Inferior parietal cortex (tissue), 1 donor: Measurements from ENCODE around the gene CLTB.

Source experiments
- DNase-seq: peaks from one replicate; pipeline ENCODE4 v3.0.0-alpha.2; 2016; ENCODE audit errors: extremely low spot score

CLTB gene

DNA sequence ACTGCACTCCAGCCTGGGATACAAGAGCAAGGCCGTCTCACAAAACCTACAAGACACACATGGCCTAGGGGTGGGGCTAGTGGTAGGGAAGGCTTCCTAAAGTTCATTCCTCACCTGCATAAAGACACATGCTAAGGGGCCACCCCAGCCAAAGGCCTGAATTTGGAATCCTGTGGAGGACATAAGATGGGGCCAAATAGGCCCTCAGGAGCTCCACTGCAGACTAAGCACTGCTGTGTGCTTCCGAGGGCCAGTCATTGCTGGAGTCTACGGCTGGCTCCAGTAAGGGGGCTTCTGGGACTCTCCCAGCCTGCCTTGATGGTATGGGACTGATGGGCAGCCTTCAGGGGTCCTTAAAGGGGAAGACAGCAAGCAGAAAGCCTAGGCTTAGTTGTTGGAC lies 33.6 kb downstream of the CLTB start:
- no peak for DNase-seq

GRCh38 chr5:176381979-176382378 lies 34.4 kb downstream of the CLTB start:
- DNase-seq, result no peak

DNA sequence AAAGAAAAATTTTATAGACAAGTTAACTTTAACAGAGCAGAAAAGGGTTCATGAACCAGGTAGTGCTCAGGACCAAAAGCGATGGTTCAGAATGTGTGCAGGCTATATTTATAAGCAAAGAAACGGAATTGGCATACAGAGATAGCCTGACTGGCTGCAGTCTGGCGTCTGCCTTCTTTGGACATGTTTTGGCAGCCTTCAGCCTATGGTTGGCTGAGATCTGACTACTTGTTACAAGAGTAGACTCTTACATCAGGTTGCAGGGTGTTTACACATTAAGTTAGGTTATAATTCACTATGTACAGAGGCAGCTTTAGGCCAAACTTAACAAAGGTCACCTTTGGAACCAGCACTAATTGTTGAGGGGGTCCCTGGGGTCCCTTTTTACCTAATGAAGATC lies 34.9 kb downstream of the CLTB start:
- no peak for DNase-seq

DNA sequence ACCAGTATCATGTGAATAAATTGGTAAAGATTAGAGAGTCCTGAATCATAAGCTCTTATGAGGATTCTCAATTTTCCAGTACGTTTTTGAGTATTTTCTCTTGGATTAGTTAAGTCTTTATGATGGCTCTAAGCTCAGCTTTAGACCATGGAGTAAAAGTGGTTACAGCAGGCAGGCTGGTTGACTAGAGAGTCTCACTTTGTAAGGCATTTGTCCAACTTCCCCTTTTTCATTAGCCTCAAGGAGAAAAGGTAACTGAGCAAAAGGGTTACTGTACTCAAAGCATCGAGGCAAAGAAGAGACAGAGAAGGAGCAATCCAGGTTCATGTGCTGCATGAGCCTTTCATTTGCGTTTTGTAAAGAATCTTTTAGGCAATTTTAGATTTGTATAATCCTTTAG lies 36.5 kb downstream of the CLTB start:
- no peak for DNase-seq

DNA sequence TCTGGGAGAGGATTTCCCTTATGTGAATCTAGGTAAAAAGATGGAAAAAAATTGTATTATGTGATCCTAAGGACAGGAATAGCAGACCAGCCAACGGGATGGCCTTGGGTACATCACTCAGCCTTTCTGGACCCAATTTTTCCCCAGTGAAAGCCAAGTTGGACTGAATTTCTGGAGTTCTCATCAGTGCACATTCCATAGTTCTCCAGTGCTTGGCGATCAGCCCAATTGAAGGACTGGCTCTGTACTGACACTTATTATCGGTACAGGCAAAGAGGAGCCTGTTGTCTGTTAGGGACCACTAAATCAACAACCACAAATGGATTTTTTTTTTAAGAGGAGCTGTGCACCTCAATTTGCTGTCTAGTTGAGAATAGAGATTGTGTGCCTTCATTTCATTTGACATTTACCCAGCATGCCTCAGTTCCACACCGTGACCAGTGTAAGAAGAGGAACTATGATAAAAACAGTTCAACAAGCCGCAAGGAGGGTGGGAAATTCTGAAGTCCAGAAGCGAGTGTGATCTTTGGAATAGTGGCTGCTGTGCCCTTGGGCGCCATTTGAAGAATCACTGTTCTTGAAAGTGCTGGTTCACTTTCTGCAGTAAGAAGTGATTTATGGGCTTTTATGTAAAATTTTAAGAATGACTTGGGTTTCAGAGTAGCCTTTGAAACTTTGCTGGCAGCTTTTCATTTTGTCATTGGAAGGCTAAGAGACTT lies 43.1 kb downstream of the CLTB start:
- DNase-seq, result no peak

DNA sequence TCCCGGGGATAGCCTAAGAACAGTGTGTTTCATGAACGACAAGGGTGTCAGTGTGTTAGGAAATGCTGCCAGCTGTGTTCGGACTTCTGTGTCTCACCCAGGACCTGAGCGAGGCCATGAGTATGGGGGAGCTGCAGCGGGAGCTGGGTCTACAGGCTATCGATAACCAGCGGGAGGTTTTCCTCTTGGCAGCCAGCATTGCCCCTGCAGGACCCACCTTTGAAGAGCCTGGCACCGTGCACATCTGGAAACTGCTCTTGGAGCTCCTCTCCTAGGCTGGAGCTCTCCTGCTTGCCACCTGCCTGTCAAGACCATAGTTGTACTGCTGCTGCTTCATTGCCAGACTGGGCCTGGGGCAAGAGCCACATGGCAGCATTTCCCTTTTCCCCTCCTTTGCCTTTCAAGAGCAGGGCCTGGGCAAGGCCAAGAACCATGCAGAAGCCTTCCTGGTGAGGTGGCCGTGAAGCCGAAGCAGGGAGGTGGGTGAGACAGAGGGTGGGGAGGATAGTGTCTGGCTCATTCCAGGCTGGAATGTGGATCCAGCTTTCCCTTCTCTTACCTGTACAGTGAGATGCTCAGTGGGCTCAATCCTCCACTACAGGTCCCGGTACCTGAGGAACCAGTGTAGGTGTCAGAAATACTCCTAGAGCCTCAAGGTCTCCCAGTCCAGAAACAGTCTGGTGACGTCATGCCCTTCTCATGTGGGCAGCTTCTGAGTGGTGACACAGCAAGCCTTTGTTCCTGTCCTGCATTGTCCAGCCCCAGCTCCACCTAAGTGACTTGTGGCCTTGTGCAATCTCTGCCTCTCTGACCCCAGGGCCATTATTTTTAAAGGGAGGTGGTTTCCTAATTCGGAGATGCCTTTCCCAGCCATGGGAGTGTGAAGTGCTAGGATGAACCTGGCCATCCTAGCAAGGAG lies 44.5 kb downstream of the CLTB start:
- no peak for DNase-seq

- no peak for DNase-seq
These were observed 46.2 kb downstream of the CLTB start for GRCh38 chr5:176369934-176370711.

GRCh38 chr5:176368726-176369125 lies 47.6 kb downstream of the CLTB start:
- no peak for DNase-seq

DNA sequence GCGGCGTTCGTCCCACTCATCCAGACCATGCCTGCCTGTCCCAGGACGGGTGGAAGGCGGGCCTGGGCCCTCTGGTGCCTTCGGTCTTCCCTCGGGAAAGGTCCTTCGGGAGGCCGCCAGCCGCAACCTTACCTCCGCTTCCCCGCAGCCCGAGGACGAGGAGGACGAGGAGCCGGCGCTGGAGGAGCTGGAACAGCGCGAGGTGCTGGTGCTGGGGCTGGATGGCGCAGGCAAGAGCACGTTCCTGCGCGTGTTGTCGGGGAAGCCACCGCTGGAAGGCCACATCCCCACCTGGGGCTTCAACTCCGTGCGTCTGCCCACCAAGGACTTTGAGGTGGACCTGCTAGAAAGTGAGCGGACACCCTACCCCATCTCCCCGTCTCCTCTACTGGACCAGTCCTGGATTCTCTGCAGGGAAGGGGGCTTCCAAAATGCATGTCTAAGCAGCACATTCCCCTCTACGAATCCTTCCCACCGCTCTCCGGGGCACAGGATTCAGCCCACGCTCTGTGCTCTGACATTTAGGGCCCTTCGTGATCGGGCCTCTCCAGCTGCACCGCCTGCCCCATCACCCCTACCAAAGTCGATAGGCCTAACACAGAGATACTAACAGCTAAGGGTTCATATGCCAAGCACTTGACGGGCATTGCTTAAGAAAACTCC lies 50.0 kb downstream of the CLTB start:
- no peak for DNase-seq

DNA sequence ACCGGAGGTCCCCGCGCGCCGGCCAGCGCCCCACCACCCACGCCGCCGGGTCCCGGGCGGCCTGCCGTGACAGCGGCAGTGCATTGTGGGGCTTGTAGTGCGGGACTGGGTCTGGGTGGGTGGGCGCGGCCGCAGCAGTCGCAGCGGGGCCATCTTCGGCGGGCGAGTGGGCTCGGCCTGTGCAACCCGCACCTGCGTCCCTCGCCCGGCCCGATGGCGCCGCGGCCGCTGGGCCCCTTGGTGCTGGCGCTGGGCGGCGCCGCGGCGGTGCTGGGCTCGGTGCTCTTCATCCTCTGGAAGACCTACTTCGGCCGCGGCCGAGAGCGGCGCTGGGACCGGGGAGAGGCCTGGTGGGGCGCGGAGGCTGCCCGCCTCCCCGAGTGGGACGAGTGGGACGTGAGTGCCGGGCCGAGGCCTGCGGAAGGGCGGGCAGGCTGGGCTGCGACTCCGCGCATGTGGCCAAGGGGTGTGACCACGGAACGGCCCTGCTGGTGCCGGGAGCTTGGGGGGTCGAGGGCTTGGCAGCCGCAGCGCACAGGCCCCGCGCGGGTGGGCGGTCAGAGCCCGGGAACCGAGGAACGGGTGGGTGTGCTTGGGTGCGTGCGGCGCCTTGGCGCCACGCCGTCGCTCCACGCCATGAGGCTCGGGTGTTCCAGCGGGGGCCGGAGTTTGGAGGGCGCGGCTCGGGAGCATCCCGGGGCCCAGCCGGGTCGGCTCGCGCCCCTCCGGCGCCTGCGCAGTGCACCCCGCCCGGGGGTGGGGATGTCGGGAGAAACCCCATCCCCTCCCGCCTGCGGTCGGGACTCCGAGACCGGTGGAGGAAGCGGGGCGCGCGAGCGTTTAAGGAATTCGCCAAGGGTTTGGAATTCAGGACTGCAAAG lies 50.7 kb downstream of the CLTB start, which contains the start of gene ARL10:
ARL10 (plus strand) TSS at position 137 of the 881 bp plus-strand sequence; CDS start at position 214, 77 bp downstream.
- DNase-seq, result peak; percentile 17

DNA sequence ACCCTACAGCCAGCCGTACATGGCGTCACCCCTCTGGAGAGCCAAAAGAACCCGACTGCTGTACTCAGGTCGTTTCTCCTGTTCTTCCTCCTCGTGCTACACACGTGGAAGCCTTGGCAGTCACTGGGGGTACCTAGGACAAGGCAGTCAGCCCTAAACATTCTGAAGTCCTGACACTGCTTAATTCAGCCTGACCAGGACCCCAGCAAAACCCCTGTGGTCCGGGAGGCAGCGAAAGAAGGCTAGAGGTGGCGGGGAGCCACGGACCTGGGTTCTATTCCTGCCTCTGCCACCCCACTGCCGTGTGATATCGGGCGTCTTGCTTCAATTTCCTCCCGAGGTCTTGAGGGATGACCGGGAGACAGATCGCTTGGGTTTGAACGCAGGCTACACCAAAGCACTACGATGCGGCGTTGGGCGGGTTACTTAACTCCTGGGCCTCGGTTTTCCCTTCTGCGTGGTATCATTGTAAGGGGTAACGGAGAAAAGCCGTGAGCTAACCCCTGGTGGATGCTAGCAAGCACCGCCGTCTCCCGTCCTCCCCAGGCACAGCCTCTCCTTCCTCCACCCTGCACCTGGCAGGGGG lies 51.5 kb downstream of the CLTB start:
- peak; percentile 23 for DNase-seq

GRCh38 chr5:176362233-176362490 lies 54.2 kb downstream of the CLTB start:
- DNase-seq, result no peak

DNA sequence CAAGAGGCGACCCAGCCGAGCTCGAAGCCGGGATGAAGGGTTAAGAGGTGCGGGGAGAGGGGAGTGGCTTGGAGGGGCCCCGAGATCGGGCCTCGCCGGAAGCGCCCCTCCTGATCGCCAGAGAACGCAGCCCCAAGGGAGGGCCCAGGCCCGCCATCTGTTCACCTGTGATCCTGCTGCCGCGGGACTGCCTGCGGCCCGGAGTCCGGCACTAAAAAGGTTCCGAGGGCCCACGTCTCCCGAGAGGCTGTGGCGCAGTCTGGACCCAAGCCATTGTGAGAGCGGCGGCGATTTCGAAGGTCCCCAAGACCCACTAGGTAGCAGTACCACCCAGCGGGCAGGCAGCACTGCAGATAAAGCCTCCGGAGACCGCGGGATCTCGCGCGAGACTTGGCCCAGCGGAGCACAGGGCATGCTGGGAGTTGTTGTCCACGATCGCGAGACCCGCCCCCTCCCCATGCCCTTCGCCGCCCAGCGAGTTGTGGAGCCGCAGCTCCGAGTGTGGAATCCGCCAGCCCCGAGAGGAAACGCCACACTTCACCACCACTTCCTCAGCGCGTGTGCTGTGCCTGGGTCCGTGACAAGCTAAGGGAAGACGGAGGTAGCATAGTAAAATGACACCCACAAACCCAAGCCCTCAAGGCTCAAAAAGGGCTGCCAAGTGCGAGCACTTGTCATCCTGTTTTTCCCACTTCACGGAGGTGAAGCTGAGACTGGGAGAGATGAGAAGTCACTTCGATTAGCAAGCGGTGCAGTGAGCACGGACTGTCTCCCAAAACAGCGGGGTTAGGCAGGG lies 54.7 kb downstream of the CLTB start, which contains the start of gene KIAA1191:
KIAA1191 (minus strand) TSS at position 328 of the 796 bp plus-strand sequence. CDS start 2,256 bp downstream, outside the sequence.
- peak; percentile 90 for DNase-seq

GRCh38 chr5:176360894-176361436 lies 55.4 kb downstream of the CLTB start:
- DNase-seq, result no peak

DNA sequence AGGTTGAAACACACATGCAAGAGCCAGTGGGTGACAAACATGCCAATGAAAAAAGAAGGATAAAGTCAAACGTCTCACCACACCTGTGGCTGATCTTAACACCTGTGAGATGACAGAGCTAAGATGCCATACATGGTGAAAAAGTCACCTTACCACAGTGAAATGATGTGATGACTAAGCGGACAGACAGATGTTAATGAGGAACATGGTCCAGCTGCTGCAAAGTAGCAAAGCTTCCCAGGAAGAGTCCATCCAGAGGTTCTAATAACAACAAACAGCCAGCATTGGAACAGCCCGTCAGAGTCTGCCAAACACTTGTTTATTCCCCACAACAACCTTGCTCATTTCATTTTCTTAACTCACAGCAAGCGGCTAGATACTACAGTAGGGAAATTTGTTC lies 56.7 kb downstream of the CLTB start:
- DNase-seq, result no peak

DNA sequence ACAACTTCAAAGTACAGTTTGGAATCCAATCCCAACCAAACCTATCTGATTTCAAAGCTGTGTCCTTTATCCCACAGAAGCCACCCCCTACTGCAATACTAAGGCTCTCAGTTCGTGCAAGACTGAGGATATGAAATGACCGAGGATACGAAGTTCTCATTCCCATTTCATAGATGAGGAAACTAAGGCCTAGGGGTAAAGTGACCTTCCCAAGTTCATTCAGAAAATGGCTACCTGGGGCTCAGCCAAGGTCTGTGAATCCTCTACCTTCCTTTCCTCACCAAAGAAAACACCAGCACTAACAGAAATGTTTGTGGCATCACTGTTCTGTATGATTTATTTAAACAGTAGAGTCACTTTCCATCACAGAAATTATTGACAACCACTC lies 60.2 kb downstream of the CLTB start:
- no peak for DNase-seq

DNA sequence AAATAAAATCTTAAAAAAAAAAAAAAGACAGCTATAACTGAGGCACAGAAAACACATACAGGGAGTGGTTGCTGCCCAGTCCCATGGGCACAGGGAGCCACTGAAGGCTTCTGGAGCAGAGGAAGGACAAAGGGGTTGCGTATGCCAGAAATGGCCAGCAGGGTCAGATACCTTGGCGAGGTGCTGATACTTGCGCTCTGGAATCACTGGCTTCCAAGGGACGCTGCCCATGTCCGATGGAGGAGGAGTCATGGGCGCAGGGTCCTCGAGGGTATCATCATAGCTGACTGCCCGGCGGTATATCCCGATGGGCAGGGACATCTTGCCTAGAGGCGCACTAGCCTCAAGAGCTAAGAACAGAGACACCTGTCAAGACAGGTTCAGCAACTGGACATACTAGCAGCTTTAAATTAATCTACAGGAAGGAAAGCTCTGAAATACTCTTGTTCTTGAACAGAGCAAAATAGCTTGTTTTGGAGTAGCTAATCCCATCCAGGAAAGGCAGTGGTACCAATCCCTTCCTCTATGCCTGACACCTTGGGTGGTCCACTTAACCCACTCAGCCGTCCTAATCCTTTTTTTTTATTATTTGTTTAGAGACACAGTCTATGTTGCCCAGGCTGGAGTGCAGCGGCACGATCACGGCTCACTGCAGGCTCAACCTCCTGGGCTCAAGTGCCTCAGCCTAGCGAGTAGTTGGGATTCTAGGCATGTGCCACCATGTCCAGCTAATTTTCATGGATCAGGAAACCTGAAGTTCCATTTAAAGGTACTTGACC lies 60.8 kb downstream of the CLTB start:
- DNase-seq, result no peak

DNA sequence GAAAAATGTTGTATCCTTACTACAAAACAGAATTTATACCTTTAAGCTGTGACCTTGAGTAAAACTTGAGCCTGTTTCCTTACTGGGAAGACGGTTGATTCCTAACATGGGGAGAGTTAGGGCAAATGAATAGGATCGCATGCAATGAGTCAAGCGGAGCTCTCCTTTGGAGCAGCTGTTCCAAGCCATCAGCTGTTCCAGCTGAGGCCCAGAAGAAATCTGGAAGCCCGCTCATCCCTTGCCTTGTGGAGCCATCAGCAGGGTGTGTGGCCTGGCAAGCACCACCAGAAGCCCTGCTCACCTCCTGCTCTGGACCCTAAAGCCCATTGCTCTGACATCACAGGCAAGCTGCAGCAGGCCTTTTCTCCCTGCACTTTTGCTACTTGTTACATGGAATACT lies 62.8 kb downstream of the CLTB start:
- no peak for DNase-seq
